GM21447 (cell line): ENCODE data around the gene TJP1.

Experiments used
- ATAC-seq: cut with Tn5 transposase; IDR thresholded peaks from one replicate; pipeline ENCODE4 v1.9.1; 2021; ENCODE audit not compliant: unreplicated experiment

TJP1 gene

GRCh38 chr15:29822100-29822683 is at the start of gene TJP1:
Gene TJP1, minus strand, starts transcription at chr15:29822468. Its CDS starts 440 bp downstream, at chr15:29822028.
- ATAC-seq: no peak

GRCh38 chr15:29871401-29871800 is 49.1 kb upstream of the TJP1 start:
- no peak for ATAC-seq

GRCh38 chr15:29870495-29871151 is 48.4 kb upstream of the TJP1 start:
- ATAC-seq: no peak

DNA sequence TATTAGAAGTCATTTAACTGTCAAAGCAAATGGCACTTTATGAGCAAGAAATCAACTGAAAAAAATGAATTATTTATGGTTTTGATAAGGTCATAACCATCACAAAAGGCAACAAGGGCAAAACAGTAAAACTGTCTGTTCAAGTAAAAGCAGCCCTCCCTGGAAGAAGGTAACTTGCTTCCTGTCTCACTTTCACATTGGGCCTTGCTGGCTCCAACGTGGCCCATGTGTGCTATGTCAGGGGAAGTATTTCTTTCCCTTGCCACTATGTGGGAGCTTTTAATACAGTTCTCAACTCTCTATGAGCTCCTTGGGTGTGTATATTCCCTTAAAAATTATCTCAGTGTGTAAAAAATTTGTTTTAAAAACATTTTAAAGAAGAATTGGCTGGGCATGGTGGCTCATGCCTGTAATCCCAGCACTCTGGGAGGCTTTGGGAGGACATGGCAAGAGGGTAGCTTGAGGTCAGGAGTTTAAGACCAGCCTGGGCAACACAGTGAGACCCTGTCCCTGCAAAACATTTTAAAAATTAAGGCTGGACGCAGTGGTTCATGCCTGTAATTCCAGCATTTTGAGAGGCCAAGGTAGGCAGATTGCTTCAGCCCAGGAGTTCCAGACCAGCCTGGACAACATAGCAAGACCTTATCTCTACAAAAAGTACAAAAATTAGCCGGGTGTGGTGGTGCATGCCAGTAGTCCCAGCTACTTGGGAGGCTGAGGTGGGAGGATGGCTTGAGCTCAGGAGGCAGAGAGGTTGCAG is 45.2 kb upstream of the TJP1 start:
- no peak for ATAC-seq

GRCh38 chr15:29866337-29866736 is 44.1 kb upstream of the TJP1 start:
- ATAC-seq: no peak

DNA sequence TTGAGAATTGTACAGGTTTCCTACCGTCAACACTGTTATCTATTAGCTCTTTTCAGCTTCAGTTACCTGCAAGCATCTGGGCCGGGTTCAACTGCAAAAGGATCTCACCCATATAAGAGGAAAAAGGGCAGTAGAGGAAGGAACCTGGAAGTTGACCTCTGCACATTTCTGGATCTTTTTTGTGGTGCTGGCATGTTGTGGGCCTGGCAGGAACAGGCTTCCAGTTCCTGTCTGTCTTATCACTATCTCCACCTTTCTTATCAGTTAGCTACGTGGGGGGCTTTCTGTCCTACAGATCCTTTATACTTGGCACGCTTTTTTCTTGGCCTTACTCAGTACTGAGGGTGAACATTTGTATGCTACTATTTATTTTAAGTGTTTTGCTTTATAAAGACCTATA is 42.2 kb upstream of the TJP1 start:
- no peak for ATAC-seq

DNA sequence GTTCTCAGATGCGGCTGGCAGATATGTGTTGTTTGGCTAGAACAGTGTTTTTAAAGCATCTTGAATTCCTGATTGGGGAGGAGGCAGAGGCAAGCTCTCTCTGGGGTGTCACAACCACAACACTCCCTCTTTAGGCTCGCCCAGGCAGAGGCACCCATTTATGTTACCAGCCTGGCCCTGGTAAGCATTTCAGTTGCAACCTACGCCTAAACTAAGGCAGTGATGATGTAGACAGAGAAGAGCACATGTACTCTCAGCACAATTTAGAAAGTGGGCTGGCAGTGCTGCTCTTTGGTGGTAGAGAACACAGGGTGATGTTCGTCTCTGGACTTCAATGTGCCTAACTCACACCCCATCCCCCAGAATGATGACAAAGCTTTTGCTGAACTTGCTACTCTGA is 41.2 kb upstream of the TJP1 start:
- ATAC-seq: no peak

GRCh38 chr15:29862271-29862670 is 40.0 kb upstream of the TJP1 start:
- ATAC-seq: no peak

DNA sequence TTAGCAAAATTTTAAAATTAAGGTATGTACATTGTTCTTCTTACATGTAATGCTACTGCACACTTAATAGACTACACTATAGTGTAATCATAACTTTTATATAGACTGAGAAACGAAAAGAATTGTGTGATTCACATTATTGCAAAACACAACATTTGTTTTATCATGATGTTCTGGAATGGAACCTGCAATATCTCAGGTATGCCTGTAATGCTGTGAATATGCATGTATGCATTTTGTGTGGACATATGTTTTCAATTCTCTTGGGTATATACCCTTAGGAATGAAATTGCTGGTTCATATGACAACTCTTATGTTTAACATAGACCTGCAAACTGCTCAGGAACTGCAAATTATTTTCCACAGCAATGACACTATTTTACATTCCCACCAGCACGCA is 38.6 kb upstream of the TJP1 start:
- no peak for ATAC-seq

DNA sequence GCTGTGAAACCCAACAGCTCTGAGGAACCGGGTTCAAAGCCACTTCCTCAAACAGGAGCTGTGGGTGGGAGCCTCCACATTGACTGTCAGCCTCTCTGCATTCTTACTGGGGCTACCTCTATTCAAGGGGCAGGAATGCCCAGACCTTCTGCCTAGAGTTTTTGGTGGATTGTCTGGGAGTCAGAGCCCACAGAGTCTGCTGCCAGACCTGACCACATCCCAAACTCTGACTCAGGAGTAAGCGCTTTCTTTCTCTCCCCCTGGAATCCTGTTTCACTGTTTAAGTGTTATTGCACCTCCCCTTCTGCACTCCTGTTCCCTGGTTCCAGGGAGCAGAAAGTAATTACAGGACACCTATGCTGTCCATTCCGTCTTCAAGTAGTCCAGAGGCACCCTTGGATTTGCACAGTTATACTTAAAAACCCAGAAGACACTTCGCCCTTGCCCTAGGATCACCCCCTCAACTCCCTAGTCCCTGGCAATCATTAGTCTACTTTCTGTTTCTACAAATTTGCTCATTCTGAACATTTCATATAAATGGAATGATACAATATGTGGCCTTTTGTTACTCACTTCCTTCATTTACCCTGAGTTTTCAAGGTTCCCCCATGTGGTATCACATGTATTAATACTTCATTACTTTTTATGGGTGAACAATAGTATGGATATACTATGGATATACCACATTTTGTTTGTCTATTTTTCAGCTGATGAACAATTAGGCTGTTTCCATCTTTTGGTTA is 37.9 kb upstream of the TJP1 start:
- ATAC-seq: no peak

GRCh38 chr15:29859293-29859692 is 37.0 kb upstream of the TJP1 start:
- no peak for ATAC-seq

DNA sequence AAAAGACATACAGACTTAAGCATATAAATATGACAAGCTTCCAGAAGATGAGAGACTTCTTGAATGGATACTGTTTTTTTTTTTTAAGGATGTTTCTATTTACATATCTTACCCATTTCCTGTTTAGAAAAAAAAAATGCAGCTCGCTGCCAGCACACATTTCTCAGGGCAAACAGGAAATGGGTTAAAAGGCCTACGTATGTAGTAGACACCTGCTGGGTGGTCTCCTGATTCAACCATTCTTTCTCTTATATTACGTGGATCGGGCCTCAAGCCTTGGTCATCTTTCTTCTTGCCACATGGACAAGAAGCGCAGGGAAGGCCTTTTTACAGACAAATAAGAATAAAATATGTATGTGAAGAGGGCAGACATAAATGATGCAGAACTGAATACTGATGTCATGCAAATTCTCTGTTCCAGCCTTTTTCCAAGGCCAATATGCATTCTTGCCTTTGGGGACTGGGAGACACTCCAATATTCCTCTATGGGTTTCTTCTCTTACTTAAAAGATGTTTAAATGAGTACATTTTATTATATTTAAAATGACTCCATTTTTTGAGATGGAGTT is 35.0 kb upstream of the TJP1 start:
- no peak for ATAC-seq

- ATAC-seq: no peak
Measured at GRCh38 chr15:29854413-29854812, 32.1 kb upstream of the TJP1 start.

GRCh38 chr15:29853211-29853987 is 31.1 kb upstream of the TJP1 start:
- ATAC-seq: no peak

DNA sequence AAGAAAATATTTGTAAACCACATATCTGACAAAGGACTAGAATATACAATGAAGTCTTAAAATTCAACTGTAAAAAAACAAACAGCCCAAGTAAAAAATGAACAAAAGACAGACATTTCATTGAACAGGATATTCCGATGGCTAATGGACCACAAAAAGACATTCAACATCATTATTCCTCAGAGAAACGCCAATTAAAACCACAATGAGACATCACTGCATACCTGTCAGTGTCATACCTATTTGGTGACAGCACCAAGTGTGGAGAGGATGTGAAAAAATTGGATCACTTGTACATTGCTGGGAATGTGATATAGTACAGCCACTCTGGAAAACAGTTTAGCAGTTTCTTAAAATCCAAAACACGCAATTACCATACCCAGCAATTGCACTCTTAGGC is 29.9 kb upstream of the TJP1 start:
- no peak for ATAC-seq

- no peak for ATAC-seq
Measured at GRCh38 chr15:29849716-29850115, 27.4 kb upstream of the TJP1 start.

- ATAC-seq: no peak
Measured at GRCh38 chr15:29849218-29849617, 26.9 kb upstream of the TJP1 start.

DNA sequence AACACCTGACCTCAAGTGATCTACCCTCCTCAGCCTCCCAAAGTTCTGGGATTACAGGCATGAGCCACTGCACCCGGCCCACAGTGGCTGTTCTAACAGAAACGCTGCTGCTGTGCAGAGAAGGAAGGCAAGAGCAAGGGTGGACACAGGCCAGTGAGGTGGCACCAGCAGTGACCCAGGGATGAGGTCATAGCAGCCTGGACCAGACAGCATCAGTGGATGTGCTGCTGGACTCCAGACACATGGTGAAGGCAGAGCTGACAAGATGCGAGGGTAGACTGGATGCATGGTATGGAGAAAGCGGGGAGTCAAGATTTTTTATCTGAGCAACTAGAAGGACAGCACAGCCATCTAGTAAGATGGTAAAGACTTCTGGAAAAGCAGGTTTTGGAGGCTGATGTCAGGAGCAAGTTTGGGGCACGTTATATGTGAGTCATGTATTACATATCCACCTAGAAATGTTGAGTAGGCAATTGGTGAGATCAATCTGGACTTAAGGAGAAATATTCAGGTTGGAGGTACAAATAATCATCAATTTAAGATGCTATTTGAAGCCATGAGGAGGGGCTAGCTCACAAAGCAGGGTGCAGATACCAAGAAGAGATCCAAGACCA is 22.1 kb upstream of the TJP1 start:
- no peak for ATAC-seq

GRCh38 chr15:29842290-29842689 is 20.0 kb upstream of the TJP1 start:
- no peak for ATAC-seq

GRCh38 chr15:29840926-29841325 is 18.7 kb upstream of the TJP1 start:
- ATAC-seq: no peak
